ENCODE data around the gene GOLGA5. TPM values are rescaled to one million over a fixed set of nuclear protein-coding genes. Genes with fewer than 3 reads are reported as not detected.

Gene GOLGA5
- total and polyA plus RNA-seq, 2 donors (not counting 1 experiment from before 2014, with no cell fraction given) = 13.3 to 23.1 TPM

GRCh38 chr14:92874962-92875661 is 81.0 kb downstream of the GOLGA5 start:
- no peak overlapping the region for H3K4me2 ChIP-seq (replicated peaks; ENCODE audit: low read depth, low read length, poor library complexity, severe bottlenecking)
- H3K4me3 ChIP-seq (ENCODE audit: control extremely low read depth in 1 of 5, extremely low read depth in 1 of 5, insufficient read depth in 1 of 5, low read depth in 2 of 5, low read length in 4 of 5) = no peak overlapping the region
- no peaks in the 10 kb centered on the region for H3K27me3 ChIP-seq (replicated peaks in 1 of 4; ENCODE audit: control extremely low read depth in 1 of 4, control insufficient read depth in 3 of 4, insufficient read depth in 4 of 4, low read length in 3 of 4)
- ChIA-PET CTCF (no interaction called here), POLR2A (no interaction called here)
- H4K20me1 ChIP-seq (ENCODE audit: control insufficient read depth, insufficient read depth, low read length, poor library complexity, severe bottlenecking) = no peaks in the 10 kb centered on the region
- intact Hi-C loops (cut with micrococcal nuclease) = no loop called here
- H2AFZ ChIP-seq (ENCODE audit: insufficient read depth, low read depth, low read length, poor library complexity, severe bottlenecking) = no peak overlapping the region
- no peak overlapping the region for H3K27ac Mint-ChIP-seq
- H3K9me3 ChIP-seq (ENCODE audit: control extremely low read depth in 1 of 3, control insufficient read depth in 2 of 3, insufficient read depth in 1 of 3, low read length in 2 of 3) = no peaks in the 10 kb centered on the region
- H3K4me1 Mint-ChIP-seq = no peaks in the 10 kb centered on the region
- TF ChIP-seq CTCF (IDR thresholded peaks at IDR 0.05) (no peak), EZH2 (IDR thresholded peaks at IDR 0.05; ENCODE audit: borderline replicate concordance, insufficient read depth, low read depth, low read length, poor library complexity, severe bottlenecking) (no peak)
- DNase-seq (no peak), ATAC-seq (ENCODE audit: low read depth) (no peak)
- no peaks in the 10 kb centered on the region for H3K36me3 ChIP-seq (replicated peaks in 1 of 2; ENCODE audit: control extremely low read depth in 1 of 2, control insufficient read depth in 1 of 2, extremely low read depth in 1 of 2, insufficient read depth in 2 of 2, low read length in 1 of 2)
- WGBS (ENCODE audit: insufficient coverage) = 74% methylated on average over 9 of the region's 13 CpGs
- H3K79me2 ChIP-seq (ENCODE audit: control insufficient read depth, insufficient read depth, low read length) = no peaks in the 10 kb centered on the region
- no peaks in the 10 kb centered on the region for H3K4me1 ChIP-seq (ENCODE audit: control insufficient read depth in 2 of 2, insufficient read depth in 2 of 2, low read length in 2 of 2)
- H3K27ac ChIP-seq (ENCODE audit: low read length in 2 of 2) = no peak overlapping the region
- H3K4me3 Mint-ChIP-seq = no peak overlapping the region
- H3K9ac ChIP-seq (ENCODE audit: low read length) = no peak overlapping the region
- H3K9me3 Mint-ChIP-seq (ENCODE audit: insufficient read depth) = no peaks in the 10 kb centered on the region
- peaks cover 29% of the 10 kb centered on the region for H3K27me3 Mint-ChIP-seq

- ChIA-PET CTCF (no interaction called here), POLR2A (no interaction called here)
- H3K27me3 ChIP-seq (replicated peaks in 1 of 4; ENCODE audit: control extremely low read depth in 1 of 4, control insufficient read depth in 3 of 4, insufficient read depth in 4 of 4, low read length in 3 of 4) = peaks cover 0 to 12% (median 3%) of the 10 kb centered on the region in 4 experiments
- no peak for ATAC-seq (ENCODE audit: low read depth)
- no peak overlapping the region for H3K4me2 ChIP-seq (replicated peaks; ENCODE audit: low read depth, low read length, poor library complexity, severe bottlenecking)
- 58% methylated on average over 13 of the region's 18 CpGs for WGBS (ENCODE audit: insufficient coverage)
- no peaks in the 10 kb centered on the region for H3K9me3 ChIP-seq (ENCODE audit: control extremely low read depth in 1 of 3, control insufficient read depth in 2 of 3, insufficient read depth in 1 of 3, low read length in 2 of 3)
- H2AFZ ChIP-seq (ENCODE audit: insufficient read depth, low read depth, low read length, poor library complexity, severe bottlenecking) = no peak overlapping the region
- no peak overlapping the region for H3K4me3 Mint-ChIP-seq
- peaks cover 2% of the 10 kb centered on the region for H3K9me3 Mint-ChIP-seq (ENCODE audit: insufficient read depth)
- H3K4me1 Mint-ChIP-seq = no peaks in the 10 kb centered on the region
- no peak for TF ChIP-seq EZH2 (IDR thresholded peaks at IDR 0.05; ENCODE audit: borderline replicate concordance, insufficient read depth, low read depth, low read length, poor library complexity, severe bottlenecking)
- no peak for TF ChIP-seq CTCF (IDR thresholded peaks at IDR 0.05)
- H3K27ac ChIP-seq (ENCODE audit: low read length in 2 of 2) = no peak overlapping the region
- no peak overlapping the region for H3K27ac Mint-ChIP-seq
- intact Hi-C loops (cut with micrococcal nuclease) = no loop called here
- H3K9ac ChIP-seq (ENCODE audit: low read length) = no peak overlapping the region
- no peaks in the 10 kb centered on the region for H4K20me1 ChIP-seq (ENCODE audit: control insufficient read depth, insufficient read depth, low read length, poor library complexity, severe bottlenecking)
- H3K4me3 ChIP-seq (ENCODE audit: control extremely low read depth in 1 of 5, extremely low read depth in 1 of 5, insufficient read depth in 1 of 5, low read depth in 2 of 5, low read length in 4 of 5) = no peak overlapping the region
- no peak for DNase-seq
- H3K4me1 ChIP-seq (ENCODE audit: control insufficient read depth in 2 of 2, insufficient read depth in 2 of 2, low read length in 2 of 2) = no peaks in the 10 kb centered on the region
- H3K79me2 ChIP-seq (ENCODE audit: control insufficient read depth, insufficient read depth, low read length) = no peaks in the 10 kb centered on the region
- H3K27me3 Mint-ChIP-seq = peaks cover 40% of the 10 kb centered on the region
- H3K36me3 ChIP-seq (replicated peaks in 1 of 2; ENCODE audit: control extremely low read depth in 1 of 2, control insufficient read depth in 1 of 2, extremely low read depth in 1 of 2, insufficient read depth in 2 of 2, low read length in 1 of 2) = no peaks in the 10 kb centered on the region
Observed at GRCh38 chr14:92877757-92878431, 83.8 kb downstream of the GOLGA5 start.
